HEK293 (cell line): Measurements from ENCODE around the gene CACNA1E.

Source experiments
- AEBP2 ChIP-seq: fragments of 450-650 bp; formaldehyde crosslinking; IDR thresholded peaks from 2 replicates; pipeline ENCODE4 v1.5.1; 2016; ENCODE audit warnings: missing biosample characterization, missing genetic modification characterization, borderline replicate concordance
- ZNF146 ChIP-seq: fragments of 450-650 bp; formaldehyde crosslinking; IDR thresholded peaks from 2 replicates; pipeline ENCODE4 v1.5.1; 2016; ENCODE audit warnings: missing biosample characterization, missing genetic modification characterization
- ZNF157 ChIP-seq: fragments of 450-650 bp; formaldehyde crosslinking; IDR thresholded peaks from 2 replicates; pipeline ENCODE4 v1.5.1; 2016; ENCODE audit warnings: missing biosample characterization, missing genetic modification characterization
- ZNF274 ChIP-seq, 2 experiments: fragments of 200-500 bp in 1 of 2; fragments of 450-650 bp in 1 of 2; sonication (Bioruptor generic) in 1 of 2; formaldehyde crosslinking in 1 of 2; IDR thresholded peaks; 2 replicates each; pipeline versions ENCODE4 v1.5.1 to v1.6.1; 2014 to 2016; ENCODE audit warnings: borderline replicate concordance in 1 of 2, inconsistent platforms in 1 of 2, low read length in 1 of 2, missing biosample characterization in 1 of 2, missing genetic modification characterization in 1 of 2
- ZNF580 ChIP-seq: fragments of 450-650 bp; formaldehyde crosslinking; IDR thresholded peaks from 2 replicates; pipeline ENCODE4 v1.5.1; 2016; ENCODE audit warnings: missing biosample characterization, missing genetic modification characterization

- TF ChIP-seq ZNF157 (tag by site-specific recombination), result no peak
- TF ChIP-seq ZNF146, result no peak
- no peak for TF ChIP-seq AEBP2 (tag by site-specific recombination)
- no peak for TF ChIP-seq ZNF274 (IDR thresholded peaks at IDR 0.05; ENCODE audit: low read length)
- no peak for TF ChIP-seq ZNF274 (tag by site-specific recombination; IDR thresholded peaks at IDR 0.05; ENCODE audit: borderline replicate concordance)
- no peak for TF ChIP-seq ZNF580
Measured at GRCh38 chr1:181595234-181595633, 111.9 kb downstream of the CACNA1E start.
